Caco-2 (cell line): ENCODE results near the gene FAM53A. TPM values are rescaled to one million over a fixed set of nuclear protein-coding genes. Genes with fewer than 3 reads are reported as not detected.

ENCODE experiments used
- BruUV-seq: library from RNA; stranded (reverse); fragments of 400-500 nt; replicated peaks from 2 replicates; lab custom pipeline; 2021; lab: Mats Ljungman, UMichigan
- CTCF ChIA-PET: fragments of 300-600 bp; sonication (Branson Sonifier 250); formaldehyde crosslinking; loops from one replicate; lab custom pipeline; 2022; ENCODE audit warnings: antibody characterized with exemption; lab: Charles Lee
- POLR2A ChIA-PET: fragments of 300-600 bp; sonication (Branson Sonifier 250); formaldehyde crosslinking; loops from one replicate; lab custom pipeline; 2022; ENCODE audit warnings: antibody characterized with exemption; lab: Charles Lee
- DNase-seq, 2 experiments: peaks; one replicate each; pipeline versions ENCODE4 v3.0.0 to v3.0.0-alpha.2; 2020 to 2022
- H3K27me3 ChIP-seq: replicated peaks from 2 replicates; pipeline ENCODE4 v1.6.0; 2011; ENCODE audit warnings: low read length; ENCODE audit not compliant: control insufficient read depth, insufficient read depth
- H3K36me3 ChIP-seq: 2 replicates; pipeline ENCODE4 v1.5.1; 2011; ENCODE audit warnings: low read length; ENCODE audit not compliant: control insufficient read depth, insufficient read depth
- H3K4me1 ChIP-seq: fragments of 250-450 bp; sonication (Bioruptor Pico); 2 replicates; pipeline ENCODE4 v1.5.1; 2020; ENCODE audit warnings: mild to moderate bottlenecking
- H3K4me3 ChIP-seq: 2 replicates; pipeline ENCODE4 v1.5.1; 2011; ENCODE audit warnings: low read depth, mild to moderate bottlenecking, control low read depth, low read length
- H3K9me3 ChIP-seq: fragments of 250-450 bp; sonication (Bioruptor Pico); 2 replicates; pipeline ENCODE4 v1.5.1; 2020; ENCODE audit warnings: mild to moderate bottlenecking, moderate library complexity
- H3K27ac Mint-ChIP-seq: one replicate; pipeline ENCODE4 v1.8.0; 2022; ENCODE audit warnings: mixed read lengths; ENCODE audit not compliant: unreplicated experiment
- H3K27me3 Mint-ChIP-seq: one replicate; pipeline ENCODE4 v1.8.0; 2022; ENCODE audit warnings: mixed read lengths; ENCODE audit not compliant: insufficient read depth, unreplicated experiment
- H3K36me3 Mint-ChIP-seq: one replicate; pipeline ENCODE4 v1.8.0; 2022; ENCODE audit warnings: mild to moderate bottlenecking, mixed read lengths; ENCODE audit not compliant: insufficient read depth, unreplicated experiment
- H3K4me1 Mint-ChIP-seq: one replicate; pipeline ENCODE4 v1.8.0; 2022; ENCODE audit warnings: low read depth, mixed read lengths; ENCODE audit not compliant: unreplicated experiment
- H3K4me3 Mint-ChIP-seq: one replicate; pipeline ENCODE4 v1.8.0; 2022; ENCODE audit warnings: mild to moderate bottlenecking, moderate library complexity, mixed read lengths; ENCODE audit not compliant: unreplicated experiment
- H3K9me3 Mint-ChIP-seq: one replicate; pipeline ENCODE4 v1.8.0; 2022; ENCODE audit warnings: mixed read lengths; ENCODE audit not compliant: unreplicated experiment
- intact Hi-C: fragments of 100-400 bp; cut with micrococcal nuclease; formaldehyde crosslinking; loops from one replicate; pipeline ENCODE4 v1.10.0; 2022; ENCODE audit not compliant: unreplicated experiment
- total RNA-seq: library from RNA; stranded (reverse); gene quantifications from 2 replicates; pipeline ENCODE4 v1.2.3, GENCODE V29; 2022
- TF ChIP-seq, protein P1 (sequence below), 2 experiments: fragments of 200-600 bp in 1 of 2; IDR thresholded peaks; 1 replicate in 1 of 2; 2 replicates in 1 of 2; pipeline versions ENCODE4 v1.5.1 to v1.8.0; 2011 to 2022; ENCODE audit warnings: antibody characterized with exemption in 1 of 2, control low read depth in 1 of 2, inconsistent platforms in 1 of 2, low read depth in 1 of 2, low read length in 1 of 2, mild to moderate bottlenecking in 1 of 2, moderate library complexity in 1 of 2; ENCODE audit not compliant: insufficient read depth in 1 of 2, severe bottlenecking in 1 of 2, unreplicated experiment in 1 of 2

FAM53A gene
- total RNA-seq, 1 experiment from 2014 or later: 4.1 TPM

DNA sequence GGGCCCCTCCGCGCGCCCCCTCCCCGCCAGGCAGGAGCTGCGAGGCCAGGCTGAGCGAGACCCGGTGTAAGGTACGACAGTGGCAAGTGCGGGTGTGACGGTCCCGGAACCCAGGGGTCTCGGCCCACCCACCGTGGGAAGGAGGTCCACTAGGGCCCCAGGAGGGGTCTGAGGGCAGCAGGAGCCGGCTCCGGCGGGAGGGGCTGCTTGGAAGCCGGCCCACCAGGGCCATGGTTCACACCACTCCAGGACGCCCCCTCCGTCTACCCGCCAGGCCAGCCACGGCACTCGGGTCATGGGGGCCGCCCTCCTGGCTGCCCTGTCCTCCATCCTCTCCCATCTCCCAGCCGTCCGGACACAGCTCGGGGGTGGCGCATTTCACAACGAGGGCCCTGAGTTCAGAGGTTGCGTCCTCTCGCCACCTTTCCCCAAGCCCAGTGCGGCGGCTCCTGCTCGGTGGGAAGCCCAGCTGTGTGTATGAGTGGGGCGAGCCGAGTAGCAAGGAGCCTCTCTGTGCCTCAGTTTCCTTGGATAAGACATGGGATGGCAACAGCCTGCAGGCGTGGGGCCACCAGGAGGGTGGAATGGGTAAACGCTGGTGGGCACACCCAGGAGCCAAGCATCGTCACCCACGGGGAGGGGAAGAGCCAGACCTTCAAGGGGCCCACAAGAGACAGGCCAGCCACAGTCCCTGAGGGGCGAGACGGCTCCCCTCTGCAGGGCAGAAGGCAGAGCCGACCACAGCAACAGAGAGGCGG, 81.3 kb downstream of the FAM53A start:
- ChIA-PET CTCF (no interaction called here), POLR2A (no interaction called here)
- Mint-ChIP-seq H3K36me3 (peaks cover 5% of the 10 kb centered on the region), H3K27me3 (peaks cover 10% of the 10 kb centered on the region), H3K4me1 (peaks cover 8% of the 10 kb centered on the region), H3K9me3 (no peaks in the 10 kb centered on the region), H3K27ac (no peak overlapping the region), H3K4me3 (no peak overlapping the region)
- intact Hi-C loops: no loop called here
- TF ChIP-seq, protein P1, sequence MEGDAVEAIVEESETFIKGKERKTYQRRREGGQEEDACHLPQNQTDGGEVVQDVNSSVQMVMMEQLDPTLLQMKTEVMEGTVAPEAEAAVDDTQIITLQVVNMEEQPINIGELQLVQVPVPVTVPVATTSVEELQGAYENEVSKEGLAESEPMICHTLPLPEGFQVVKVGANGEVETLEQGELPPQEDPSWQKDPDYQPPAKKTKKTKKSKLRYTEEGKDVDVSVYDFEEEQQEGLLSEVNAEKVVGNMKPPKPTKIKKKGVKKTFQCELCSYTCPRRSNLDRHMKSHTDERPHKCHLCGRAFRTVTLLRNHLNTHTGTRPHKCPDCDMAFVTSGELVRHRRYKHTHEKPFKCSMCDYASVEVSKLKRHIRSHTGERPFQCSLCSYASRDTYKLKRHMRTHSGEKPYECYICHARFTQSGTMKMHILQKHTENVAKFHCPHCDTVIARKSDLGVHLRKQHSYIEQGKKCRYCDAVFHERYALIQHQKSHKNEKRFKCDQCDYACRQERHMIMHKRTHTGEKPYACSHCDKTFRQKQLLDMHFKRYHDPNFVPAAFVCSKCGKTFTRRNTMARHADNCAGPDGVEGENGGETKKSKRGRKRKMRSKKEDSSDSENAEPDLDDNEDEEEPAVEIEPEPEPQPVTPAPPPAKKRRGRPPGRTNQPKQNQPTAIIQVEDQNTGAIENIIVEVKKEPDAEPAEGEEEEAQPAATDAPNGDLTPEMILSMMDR (IDR thresholded peaks at IDR 0.05; ENCODE audit: insufficient read depth in 1 of 2, low read depth in 1 of 2, low read length in 1 of 2, severe bottlenecking in 1 of 2, unreplicated experiment in 1 of 2): no peak
- no peaks in the 10 kb centered on the region for H3K9me3 ChIP-seq
- H3K36me3 ChIP-seq: no peaks in the 10 kb centered on the region
- BruUV-seq: no TSS peak
- DNase-seq: no peak
- H3K4me3 ChIP-seq: no peak overlapping the region
- H3K4me1 ChIP-seq: peaks cover 3% of the 10 kb centered on the region; the same call in 1 of the 2 replicates
- H3K27me3 ChIP-seq: no peaks in the 10 kb centered on the region

DNA sequence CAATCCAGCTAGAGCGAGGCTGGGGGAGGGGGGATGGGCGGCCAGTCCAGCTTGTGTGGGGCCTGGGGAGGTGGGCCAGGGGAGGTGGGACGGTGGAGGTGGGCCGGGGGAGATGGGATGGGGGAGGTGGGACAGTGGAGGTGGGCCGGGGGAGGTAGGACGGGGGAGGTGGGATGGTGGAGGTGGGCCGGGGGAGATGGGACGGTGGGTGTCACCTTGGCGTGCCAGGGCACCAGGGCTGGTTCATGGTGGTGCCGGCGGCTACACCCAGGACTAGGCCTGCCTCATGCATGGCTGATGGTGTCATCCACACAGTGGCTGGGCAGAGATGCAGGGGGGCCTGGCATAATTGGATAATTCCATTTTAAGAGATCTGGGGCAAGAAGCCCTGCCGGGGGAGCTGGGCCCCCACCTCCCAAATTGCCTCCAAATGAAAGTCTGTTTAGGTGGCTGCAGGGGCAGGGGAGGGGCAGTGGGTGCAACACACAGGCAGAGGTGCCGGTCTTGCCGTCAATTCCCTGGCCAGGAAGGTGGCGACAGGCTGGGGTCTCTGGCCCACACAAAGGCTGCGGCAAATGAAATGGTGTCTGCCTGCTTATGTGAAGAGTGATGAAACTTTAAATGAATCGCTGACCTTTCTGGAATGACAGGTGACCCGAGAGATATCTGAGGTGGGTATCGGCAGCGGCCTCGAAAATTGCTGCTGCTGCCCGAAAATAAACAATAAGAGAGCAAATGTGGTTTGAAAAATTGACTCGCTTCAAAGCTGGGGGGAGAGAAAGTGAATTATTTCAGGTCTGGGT, 82.1 kb downstream of the FAM53A start:
- peaks cover 4% of the 10 kb centered on the region for H3K36me3 Mint-ChIP-seq
- TF ChIP-seq, protein P1 (IDR thresholded peaks at IDR 0.05; ENCODE audit: insufficient read depth in 1 of 2, low read depth in 1 of 2, low read length in 1 of 2, severe bottlenecking in 1 of 2, unreplicated experiment in 1 of 2): no peak
- no peak overlapping the region for H3K4me3 ChIP-seq
- H3K9me3 Mint-ChIP-seq: no peaks in the 10 kb centered on the region
- H3K9me3 ChIP-seq: no peaks in the 10 kb centered on the region
- H3K4me1 ChIP-seq: peaks cover 3% of the 10 kb centered on the region; the same call in 1 of the 2 replicates
- no peaks in the 10 kb centered on the region for H3K36me3 ChIP-seq
- H3K4me1 Mint-ChIP-seq: peaks cover 8% of the 10 kb centered on the region
- DNase-seq: no peak
- CTCF ChIA-PET: no interaction called here
- intact Hi-C loops: no loop called here
- no peak overlapping the region for H3K27ac Mint-ChIP-seq
- peaks cover 10% of the 10 kb centered on the region for H3K27me3 Mint-ChIP-seq
- H3K27me3 ChIP-seq: no peaks in the 10 kb centered on the region
- no TSS peak for BruUV-seq
- POLR2A ChIA-PET: no interaction called here
- no peak overlapping the region for H3K4me3 Mint-ChIP-seq

DNA sequence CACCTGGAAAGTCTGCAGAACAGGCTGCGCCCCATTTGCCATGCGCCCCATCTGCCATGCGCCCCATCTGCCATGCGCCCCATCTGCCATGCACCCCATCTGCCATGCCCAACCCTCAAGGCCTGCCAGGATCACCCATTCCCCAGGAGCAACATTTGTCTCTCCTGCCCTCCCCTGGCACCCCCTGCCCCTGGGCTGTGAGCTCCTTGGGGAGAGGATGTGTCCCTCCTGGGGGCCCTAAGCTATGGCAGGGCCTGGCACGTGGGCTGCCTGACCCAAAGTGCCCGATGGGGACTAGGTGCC, 82.6 kb downstream of the FAM53A start:
- intact Hi-C loops: no loop called here
- no peaks in the 10 kb centered on the region for H3K36me3 ChIP-seq
- no peaks in the 10 kb centered on the region for H3K27me3 ChIP-seq
- peaks cover 10% of the 10 kb centered on the region for H3K27me3 Mint-ChIP-seq
- POLR2A ChIA-PET: no interaction called here
- no peak for DNase-seq
- no peak overlapping the region for H3K4me3 ChIP-seq
- TF ChIP-seq, protein P1 (IDR thresholded peaks at IDR 0.05; ENCODE audit: insufficient read depth in 1 of 2, low read depth in 1 of 2, low read length in 1 of 2, severe bottlenecking in 1 of 2, unreplicated experiment in 1 of 2): no peak
- H3K4me1 Mint-ChIP-seq: peaks cover 8% of the 10 kb centered on the region
- no peaks in the 10 kb centered on the region for H3K9me3 ChIP-seq
- H3K27ac Mint-ChIP-seq: no peak overlapping the region
- peaks cover 4% of the 10 kb centered on the region for H3K36me3 Mint-ChIP-seq
- H3K9me3 Mint-ChIP-seq: no peaks in the 10 kb centered on the region
- CTCF ChIA-PET: no interaction called here
- peaks cover 3% of the 10 kb centered on the region; the same call in 1 of the 2 replicates for H3K4me1 ChIP-seq
- H3K4me3 Mint-ChIP-seq: no peak overlapping the region
- no TSS peak for BruUV-seq
